H1 (cell line): ENCODE data around the gene KIAA1755. TPM values are rescaled to one million over a fixed set of nuclear protein-coding genes. Genes with fewer than 3 reads are reported as not detected.

Source experiments
- CTCF ChIA-PET: fragments of 300-600 bp; sonication (Branson Sonifier 250); formaldehyde crosslinking; loops from one replicate; lab custom pipeline; 2021; ENCODE audit not compliant: partially characterized antibody; lab: Charles Lee
- POLR2A ChIA-PET: fragments of 300-600 bp; sonication (Branson Sonifier 250); formaldehyde crosslinking; loops from one replicate; lab custom pipeline; 2021; ENCODE audit warnings: inconsistent platforms; ENCODE audit not compliant: partially characterized antibody; lab: Charles Lee
- DNase-seq, 2 experiments: peaks; one replicate each; pipeline versions ENCODE4 v3.0.0 to v3.0.0-alpha.2; 2010 to 2022; ENCODE audit warnings: low spot score in 2 of 2, low read depth in 1 of 2, mixed read lengths in 1 of 2
- FAIRE-seq: peaks from 2 replicates; lab custom pipeline; 2011; peaks lifted over from hg19 to GRCh38; lab: Jason Lieb, UNC
- H2AFZ ChIP-seq: 2 replicates; pipeline ENCODE4 v1.8.1; 2012; ENCODE audit warnings: low read length, inconsistent platforms
- H2AK5ac ChIP-seq: 2 replicates; pipeline ENCODE4 v1.6.1; 2013; ENCODE audit warnings: low read depth, low read length
- H2BK120ac ChIP-seq: replicated peaks from 2 replicates; pipeline ENCODE3; 2013; ENCODE audit warnings: low read depth, low read length, inconsistent platforms
- H2BK12ac ChIP-seq: 2 replicates; pipeline ENCODE4 v1.6.1; 2013; ENCODE audit warnings: low read depth, low read length
- H2BK15ac ChIP-seq: 2 replicates; pipeline ENCODE4 v1.6.1; 2013; ENCODE audit warnings: low read length
- H2BK20ac ChIP-seq: 2 replicates; pipeline ENCODE4 v1.6.1; 2013; ENCODE audit warnings: low read length
- H2BK5ac ChIP-seq: 2 replicates; pipeline ENCODE4 v1.6.1; 2013; ENCODE audit warnings: low read depth, low read length
- H3K14ac ChIP-seq: 2 replicates; pipeline ENCODE4 v1.6.1; 2013; ENCODE audit warnings: inconsistent platforms; ENCODE audit not compliant: insufficient read length
- H3K18ac ChIP-seq: 2 replicates; pipeline ENCODE4 v1.6.1; 2013; ENCODE audit warnings: low read length; ENCODE audit errors: extremely low read depth
- H3K23ac ChIP-seq: 2 replicates; pipeline ENCODE4 v1.6.1; 2013; ENCODE audit warnings: inconsistent platforms; ENCODE audit not compliant: insufficient read length
- H3K23me2 ChIP-seq: 2 replicates; pipeline ENCODE4 v1.6.1; 2013; ENCODE audit warnings: low read depth, low read length
- H3K27ac ChIP-seq: 2 replicates; pipeline ENCODE4 v1.6.1; 2011; ENCODE audit warnings: low read depth, low read length, inconsistent platforms
- H3K27me3 ChIP-seq, 4 experiments: replicated peaks in 1 of 4; 1 replicate in 1 of 4; 2 replicates in 3 of 4; pipeline versions ENCODE4 v1.6.1 to v1.8.1; 2011 to 2013; ENCODE audit warnings: low read length in 3 of 4, mild to moderate bottlenecking in 3 of 4, inconsistent platforms in 2 of 4, mixed read lengths in 2 of 4, moderate library complexity in 1 of 4; ENCODE audit not compliant: control insufficient read depth in 3 of 4, insufficient read depth in 3 of 4; ENCODE audit errors: extremely low read depth in 1 of 4
- H3K36me3 ChIP-seq, 4 experiments: 2 replicates each; pipeline versions ENCODE4 v1.6.1 to v1.8.1; 2011 to 2013; ENCODE audit warnings: mild to moderate bottlenecking in 4 of 4, low read length in 3 of 4, moderate library complexity in 2 of 4, control low read depth in 1 of 4, inconsistent platforms in 1 of 4; ENCODE audit not compliant: insufficient read depth in 4 of 4, control insufficient read depth in 2 of 4
- H3K4ac ChIP-seq: replicated peaks from 2 replicates; pipeline ENCODE3; 2013; ENCODE audit warnings: low read length, low read depth, mixed read lengths, inconsistent platforms; ENCODE audit not compliant: insufficient read length
- H3K4me1 ChIP-seq, 4 experiments: replicated peaks in 1 of 4; 1 replicate in 1 of 4; 2 replicates in 3 of 4; pipeline versions ENCODE4 v1.6.1 to v1.8.1; 2011 to 2013; ENCODE audit warnings: low read length in 3 of 4, inconsistent platforms in 2 of 4, mixed read lengths in 1 of 4; ENCODE audit not compliant: insufficient read depth in 4 of 4, control insufficient read depth in 3 of 4
- H3K4me2 ChIP-seq, 2 experiments: 2 replicates each; pipeline versions ENCODE4 v1.6.1 to v1.8.1; 2011 to 2013; ENCODE audit warnings: low read depth in 2 of 2, low read length in 2 of 2, control low read depth in 1 of 2, inconsistent platforms in 1 of 2, mild to moderate bottlenecking in 1 of 2; ENCODE audit not compliant: insufficient read depth in 1 of 2
- H3K4me3 ChIP-seq, 4 experiments: fragments of 200-600, 300-600 bp in 1 of 4; sonication (generic), shearing (Covaris generic), sonication (Bioruptor Twin) in 1 of 4; 2 replicates each; pipeline versions ENCODE4 v1.5.1 to v1.8.1; 2011 to 2016; ENCODE audit warnings: low read length in 4 of 4, low read depth in 3 of 4, control low read depth in 2 of 4, inconsistent platforms in 2 of 4, mild to moderate bottlenecking in 2 of 4, mixed read lengths in 1 of 4, moderate library complexity in 1 of 4; ENCODE audit not compliant: insufficient read depth in 2 of 4; ENCODE audit errors: extremely low read depth in 1 of 4
- H3K56ac ChIP-seq: replicated peaks from 2 replicates; pipeline ENCODE3; 2013; ENCODE audit warnings: low read depth, mild to moderate bottlenecking, mixed read lengths, low read length, inconsistent platforms; ENCODE audit not compliant: insufficient read length
- H3K79me1 ChIP-seq: 2 replicates; pipeline ENCODE4 v1.6.1; 2013; ENCODE audit warnings: low read depth, low read length, control low read depth
- H3K79me2 ChIP-seq, 2 experiments: 2 replicates each; pipeline versions ENCODE4 v1.6.1 to v1.8.1; 2012 to 2013; ENCODE audit warnings: low read length in 2 of 2, mild to moderate bottlenecking in 2 of 2, inconsistent platforms in 1 of 2; ENCODE audit not compliant: insufficient read depth in 2 of 2, control insufficient read depth in 1 of 2
- H3K9ac ChIP-seq, 4 experiments: replicated peaks in 1 of 4; 1 replicate in 1 of 4; 2 replicates in 3 of 4; pipeline versions ENCODE4 v1.6.1 to v1.8.1; 2011 to 2013; ENCODE audit warnings: low read depth in 3 of 4, low read length in 3 of 4, control low read depth in 2 of 4, mild to moderate bottlenecking in 2 of 4, moderate library complexity in 2 of 4, inconsistent platforms in 1 of 4; ENCODE audit errors: extremely low read depth in 1 of 4
- H3K9me3 ChIP-seq, 2 experiments: 2 replicates each; pipeline versions ENCODE4 v1.6.1 to v1.8.1; 2012 to 2013; ENCODE audit warnings: mild to moderate bottlenecking in 2 of 2, moderate library complexity in 2 of 2, control low read depth in 1 of 2, inconsistent platforms in 1 of 2, low read depth in 1 of 2, low read length in 1 of 2, mixed read lengths in 1 of 2; ENCODE audit not compliant: insufficient read depth in 2 of 2
- H4K20me1 ChIP-seq, 2 experiments: replicated peaks in 1 of 2; 2 replicates each; pipeline versions ENCODE3 to v1.8.1; 2011 to 2013; ENCODE audit warnings: inconsistent platforms in 2 of 2, low read length in 2 of 2, mild to moderate bottlenecking in 1 of 2; ENCODE audit not compliant: insufficient read depth in 2 of 2, control insufficient read depth in 1 of 2
- H4K5ac ChIP-seq: 2 replicates; pipeline ENCODE4 v1.6.1; 2013; ENCODE audit warnings: low read length, low read depth, mixed read lengths, inconsistent platforms; ENCODE audit not compliant: insufficient read length
- H4K8ac ChIP-seq: 2 replicates; pipeline ENCODE4 v1.8.0; 2013; ENCODE audit warnings: mild to moderate bottlenecking, moderate library complexity, low read length, inconsistent platforms; ENCODE audit not compliant: insufficient read depth; ENCODE audit errors: extremely low read depth
- H4K91ac ChIP-seq: replicated peaks from 2 replicates; pipeline ENCODE3; 2013; ENCODE audit warnings: low read length, mixed read lengths, inconsistent platforms; ENCODE audit not compliant: insufficient read length
- BRCA1 ChIP-seq: IDR thresholded peaks from 2 replicates; pipeline ENCODE4 v1.6.1; 2012; ENCODE audit warnings: low read depth, low read length, improper control_type of control experiment
- CBX5 ChIP-seq: fragments of 300-800, 300-1000 bp; sonication (generic); IDR thresholded peaks from 2 replicates; pipeline ENCODE4 v1.7.1; 2016; ENCODE audit warnings: antibody characterized with exemption, low read length, low read depth
- CREB1 ChIP-seq: IDR thresholded peaks from 2 replicates; pipeline ENCODE4 v1.6.1; 2012; ENCODE audit warnings: inconsistent platforms
- KDM1A ChIP-seq: fragments of 200-600, 300-600 bp; sonication (generic); IDR thresholded peaks from 2 replicates; pipeline ENCODE4 v1.7.1; 2016; ENCODE audit warnings: mild to moderate bottlenecking, low read length, borderline replicate concordance
- POLR2A ChIP-seq, 2 experiments: IDR thresholded peaks; 1 replicate in 1 of 2; 2 replicates in 1 of 2; pipeline ENCODE4 v1.6.1; 2011; ENCODE audit warnings: low read depth in 2 of 2, low read length in 2 of 2, mild to moderate bottlenecking in 2 of 2; ENCODE audit errors: control extremely low read depth in 1 of 2
- SIN3A ChIP-seq, 2 experiments: IDR thresholded peaks in 1 of 2; conservative IDR thresholded peaks in 1 of 2; 2 replicates each; pipeline ENCODE4 v1.6.1; 2011 to 2012; ENCODE audit warnings: low read length in 2 of 2, improper control_type of control experiment in 1 of 2, low read depth in 1 of 2, mild to moderate bottlenecking in 1 of 2
- SIRT6 ChIP-seq: IDR thresholded peaks from one replicate; pipeline ENCODE4 v1.7.1; 2012; ENCODE audit warnings: low read length, inconsistent platforms
- WGBS, 2 experiments: shearing (Covaris generic) in 1 of 2; methylation state at CpG; one replicate each; pipeline versions ENCODE4 v1.1.6 to v1.1.7; 2013 to 2015; ENCODE audit warnings: low lambda C conversion rate in 2 of 2, mixed read lengths in 2 of 2, inconsistent platforms in 1 of 2, low coverage in 1 of 2, missing lambda C conversion rate in 1 of 2; ENCODE audit not compliant: insufficient replicate concordance in 2 of 2, insufficient coverage in 1 of 2, insufficient read length in 1 of 2; ENCODE audit errors: extremely low coverage in 1 of 2, missing lambda C conversion rate in 1 of 2; 5-methylcytosine and 5-hydroxymethylcytosine counted together
- polyA plus RNA-seq, 7 experiments: library from polyadenylated mRNA; depleted of rRNA in 3 of 7; stranded (reverse) in 5 of 7; unstranded in 2 of 7; fragments of >200 nt in 5 of 7; fragments of 200-250 nt in 2 of 7; gene quantifications; 1 replicate in 5 of 7; 2 replicates in 1 of 7; 4 replicates in 1 of 7; pipeline versions ENCODE4 v1.2.1 to v1.2.3, GENCODE V29; 2011 to 2013; ENCODE audit warnings: missing spikeins in 2 of 7, mixed read lengths in 2 of 7
- total RNA-seq: library from RNA; stranded (reverse); fragmentation: NEBNext Ultra II Directional; extraction: Animal tissue kit (Norgen Biotek cat#: 25700); gene quantifications from 2 replicates; pipeline ENCODE4 v1.2.1, GENCODE V29; 2021
- TF ChIP-seq, protein P1 (sequence below): IDR thresholded peaks from 2 replicates; pipeline ENCODE4 v1.6.1; 2012; ENCODE audit warnings: inconsistent platforms

KIAA1755 gene
- total and polyA plus RNA-seq, 2 of the 8 experiments (the other 6 are each of a cell fraction or from before 2014, with no cell fraction given), result 0.23 TPM; not detected in 1

DNA sequence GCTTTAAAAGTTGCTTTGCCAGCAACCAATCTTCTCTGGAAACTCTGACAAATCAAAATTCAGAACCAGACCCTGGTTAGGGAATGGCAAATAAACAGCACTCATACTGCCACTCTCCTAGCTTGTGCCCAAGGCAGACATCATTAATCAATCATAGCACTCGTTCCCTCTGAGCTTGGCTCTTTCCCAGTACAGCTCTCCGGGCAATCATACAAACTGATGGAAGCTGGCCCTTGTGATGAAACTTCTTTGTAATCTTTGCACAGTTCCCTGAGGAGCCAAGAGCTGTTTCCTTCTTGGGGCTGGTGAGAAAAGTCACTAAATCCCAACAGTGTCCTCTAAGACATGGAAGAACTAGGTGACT, 34.7 kb downstream of the KIAA1755 start:
- Histone ChIP-seq H3K23me2 (no peaks in the 10 kb centered on the region), H3K23ac (no peak overlapping the region), H2BK120ac (no peak overlapping the region), H3K18ac (no peak overlapping the region), H2BK12ac (no peak overlapping the region), H3K36me3 (no peaks in the 10 kb centered on the region), H3K4me3 (no peak overlapping the region), H3K9me3 (no peaks in the 10 kb centered on the region), H3K27ac (no peak overlapping the region), H3K56ac (no peak overlapping the region), H3K79me2 (no peaks in the 10 kb centered on the region), H4K91ac (no peak overlapping the region), H2BK15ac (no peak overlapping the region), H3K4ac (no peak overlapping the region), H2AK5ac (no peak overlapping the region), H3K4me2 (no peak overlapping the region), H4K5ac (no peak overlapping the region), H4K8ac (no peak overlapping the region), H2AFZ (no peak overlapping the region), H3K79me1 (no peaks in the 10 kb centered on the region), H3K27me3 (no peaks in the 10 kb centered on the region), H3K4me1 (no peaks in the 10 kb centered on the region; a peak in 2 of 7 replicates), H4K20me1 (no peaks in the 10 kb centered on the region), H3K14ac (no peak overlapping the region), H3K9ac (no peak overlapping the region), H2BK20ac (no peak overlapping the region), H2BK5ac (no peak overlapping the region)
- CTCF ChIA-PET, result interaction anchor here (0.7 to 17.3 kb wide), 16 partner anchors 8 to 171 kb away, joined by 3 to 198 read pairs (median 10); no protein-coding TSS in a partner anchor
- FAIRE-seq, result no peak
- DNase-seq, result no peak
- POLR2A ChIA-PET, result interaction anchor here (0.6 kb wide), 1 partner anchor 147 kb away, joined by 3 read pairs; no protein-coding TSS in a partner anchor
- WGBS, 2 experiments, result 94% methylated on average over 2 of the region's 2 CpGs; no CpG with 5 or more reads in 1 of the 2 experiments
- TF ChIP-seq BRCA1 (no peak), CBX5 (no peak), KDM1A (no peak), CREB1 (no peak), SIN3A (conservative IDR thresholded peaks at IDR 0.05 in 1 of 2, IDR thresholded peaks at IDR 0.05 in 1 of 2; ENCODE audit: low read depth in 1 of 2, low read length in 2 of 2) (no peak), SIRT6 (no peak), POLR2A (IDR thresholded peaks at IDR 0.05; ENCODE audit: control extremely low read depth in 1 of 2, low read depth in 2 of 2, low read length in 2 of 2) (no peak)
- TF ChIP-seq, protein P1, sequence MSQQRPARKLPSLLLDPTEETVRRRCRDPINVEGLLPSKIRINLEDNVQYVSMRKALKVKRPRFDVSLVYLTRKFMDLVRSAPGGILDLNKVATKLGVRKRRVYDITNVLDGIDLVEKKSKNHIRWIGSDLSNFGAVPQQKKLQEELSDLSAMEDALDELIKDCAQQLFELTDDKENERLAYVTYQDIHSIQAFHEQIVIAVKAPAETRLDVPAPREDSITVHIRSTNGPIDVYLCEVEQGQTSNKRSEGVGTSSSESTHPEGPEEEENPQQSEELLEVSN, result no peak
